H54 (cell line): Measurements from ENCODE around the gene C20orf173.

ENCODE experiments used
- DNase-seq: peaks from one replicate; pipeline ENCODE4 v3.0.0; 2011; ENCODE audit warnings: low spot score, mixed read lengths; ENCODE audit not compliant: insufficient read length
- FAIRE-seq: peaks from 3 replicates; lab custom pipeline; 2011; peaks lifted over from hg19 to GRCh38; lab: Jason Lieb, UNC
- POLR2A ChIP-seq: IDR thresholded peaks from 2 replicates; pipeline ENCODE4 v1.6.1; 2011; ENCODE audit warnings: low read depth, mild to moderate bottlenecking, low read length

The C20orf173 gene, protein sequence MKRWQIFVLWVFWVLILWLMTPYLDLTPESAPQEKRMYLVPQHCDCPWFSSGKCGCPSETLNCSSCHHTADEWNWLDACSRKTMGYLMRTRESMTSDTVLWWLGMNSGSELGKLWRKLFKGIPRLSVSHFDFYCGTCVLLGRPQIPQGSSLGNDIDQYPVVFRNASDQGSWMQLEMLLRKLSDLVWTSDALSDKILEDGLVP

DNA sequence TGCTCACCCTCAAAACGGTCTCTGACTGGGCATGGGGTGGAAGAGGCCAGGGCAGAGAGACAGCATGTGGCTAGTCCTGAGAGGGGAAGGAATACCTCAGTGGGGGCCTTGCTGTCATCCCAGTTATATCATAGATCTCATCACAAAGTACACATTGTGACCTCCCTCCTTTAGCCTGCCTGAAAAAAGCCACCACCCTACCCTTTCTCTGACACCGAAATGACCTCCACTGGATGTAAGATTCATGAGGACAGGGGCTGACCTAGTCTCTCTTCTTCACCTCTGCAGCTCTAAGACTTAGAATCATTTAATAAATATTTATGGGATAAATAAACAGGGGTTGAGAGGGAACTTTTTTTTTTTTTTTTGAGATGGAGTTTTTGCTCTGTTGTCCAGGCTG lies at the start of gene C20orf173:
C20orf173 (minus strand) TSS at position 101 of the 400 bp plus-strand sequence. CDS start 279 bp downstream, outside the sequence.
- no peak for FAIRE-seq
- TF ChIP-seq POLR2A: no peak
- DNase-seq: no peak

DNA sequence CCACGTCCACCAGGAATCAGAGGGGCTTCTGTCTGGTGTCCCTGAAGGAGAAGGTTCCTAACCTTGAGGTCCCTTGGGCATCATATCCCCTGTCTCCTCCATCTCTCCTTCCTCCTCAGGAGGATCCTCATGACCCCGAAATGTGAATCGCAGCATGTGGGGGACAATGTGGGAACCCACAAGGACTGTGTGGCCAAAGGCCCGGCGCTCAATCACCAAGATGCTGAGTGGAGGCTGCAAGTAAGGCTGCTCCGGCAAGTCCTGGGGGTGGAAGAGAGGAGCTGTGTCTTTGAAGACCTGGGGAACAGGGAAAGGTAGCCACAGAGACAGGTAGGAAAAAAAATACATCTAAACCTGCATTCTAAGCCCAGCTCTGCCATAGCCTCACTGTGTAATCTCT lies 49.7 kb upstream of the C20orf173 start:
- DNase-seq (no peak), FAIRE-seq (no peak)
- no peak for TF ChIP-seq POLR2A

DNA sequence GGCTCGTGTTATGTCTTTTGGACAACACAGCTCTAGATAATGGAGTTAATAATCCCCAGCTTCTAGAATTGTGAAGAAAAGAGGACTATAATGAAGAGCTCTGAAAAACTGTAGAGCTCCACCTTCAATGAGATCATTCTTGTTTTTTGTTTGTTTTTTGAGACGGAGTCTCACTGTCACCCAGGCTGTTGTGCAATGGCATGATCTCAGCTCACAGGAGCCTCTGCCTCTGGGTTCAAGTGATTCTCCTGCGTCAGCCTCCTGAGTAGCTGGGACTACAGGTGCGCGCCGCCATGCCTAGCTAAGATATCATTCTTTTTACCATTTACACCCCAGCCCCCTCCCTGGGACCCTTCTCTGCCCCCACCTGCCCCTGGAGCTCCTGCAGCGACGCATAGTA lies 49.0 kb upstream of the C20orf173 start:
- no peak for FAIRE-seq
- DNase-seq: no peak

DNA sequence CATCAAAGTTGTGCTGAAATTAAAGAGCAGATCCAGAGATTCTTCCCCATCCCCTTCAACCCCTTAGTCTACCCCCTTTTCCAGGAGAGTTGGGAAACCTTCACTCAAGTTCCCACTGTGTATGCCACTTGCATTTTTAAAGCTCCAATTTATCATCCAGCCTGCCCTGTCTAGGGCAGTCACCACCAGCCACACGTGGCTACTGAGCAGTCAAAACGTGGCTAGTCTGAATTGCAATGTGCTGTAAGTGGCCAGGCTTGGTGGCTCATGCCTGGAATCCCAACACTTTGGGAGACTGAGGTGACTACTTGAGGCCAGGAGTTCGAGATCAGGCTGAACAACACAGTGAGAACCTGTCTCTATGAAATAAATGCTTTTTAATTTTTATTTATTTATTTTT lies 47.4 kb upstream of the C20orf173 start:
- DNase-seq (no peak), FAIRE-seq (no peak)
- no peak for TF ChIP-seq POLR2A

More for the DNA sequence above, 49.0 kb upstream of the C20orf173 start:
- TF ChIP-seq POLR2A: no peak

DNA sequence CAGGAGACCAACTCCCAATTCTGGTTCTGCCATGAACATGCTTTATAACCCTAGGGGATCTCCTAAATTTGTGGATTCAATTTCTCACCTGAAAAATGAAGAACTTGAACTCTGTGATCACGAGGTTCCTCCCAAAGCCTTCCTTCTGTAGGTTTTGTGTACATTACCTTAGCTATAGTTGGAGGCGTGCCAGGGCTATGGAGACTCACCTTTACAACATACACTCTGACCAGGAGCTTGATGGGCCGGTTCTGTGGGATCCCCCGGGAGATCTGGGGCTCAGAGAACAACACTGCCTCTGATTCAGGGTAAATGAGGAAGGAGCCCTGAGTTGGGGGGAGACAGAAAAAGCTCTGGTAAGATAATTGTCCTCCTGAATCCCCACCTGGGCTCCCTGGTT lies 46.5 kb upstream of the C20orf173 start:
- FAIRE-seq: no peak
- no peak for TF ChIP-seq POLR2A
- no peak for DNase-seq

DNA sequence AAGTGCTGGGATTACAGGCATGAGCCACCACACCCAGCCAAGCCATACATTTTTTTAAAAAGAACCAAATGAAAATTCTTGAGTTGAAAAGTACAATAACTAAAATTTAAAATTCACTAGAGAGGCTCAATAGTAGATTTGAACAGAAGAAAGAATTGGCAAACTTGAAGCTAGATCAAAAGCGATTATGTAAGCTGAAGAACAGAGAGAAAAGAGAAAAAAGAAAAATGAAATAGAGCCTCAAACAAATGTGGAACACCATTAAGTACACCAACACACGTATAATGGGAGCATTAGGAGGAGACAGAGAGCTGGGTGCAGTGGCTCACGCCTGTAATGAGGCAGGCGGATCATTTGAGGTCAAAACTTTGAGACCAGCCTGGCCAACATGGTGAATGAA lies 43.4 kb upstream of the C20orf173 start:
- no peak for DNase-seq
- TF ChIP-seq POLR2A: no peak
- no peak for FAIRE-seq

DNA sequence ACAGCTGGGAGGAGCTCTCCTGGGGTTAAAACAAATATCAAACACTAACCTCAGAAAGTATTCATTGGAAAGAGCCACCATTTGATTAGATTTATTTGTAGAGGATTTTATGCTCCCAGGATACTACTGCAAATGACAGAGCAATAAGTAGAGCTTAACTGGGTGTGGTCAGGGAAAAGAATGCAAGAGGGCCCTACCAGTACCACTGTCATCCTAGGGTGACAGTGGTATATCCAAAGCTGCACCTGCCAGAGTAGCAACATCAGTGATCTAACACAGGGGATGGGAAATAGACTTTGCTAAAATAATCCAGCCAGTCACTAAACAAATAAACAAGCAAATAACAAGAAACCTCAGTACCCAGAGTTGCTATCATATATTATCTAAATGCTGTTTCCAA lies 42.1 kb upstream of the C20orf173 start:
- DNase-seq (no peak), FAIRE-seq (no peak)
- no peak for TF ChIP-seq POLR2A

DNA sequence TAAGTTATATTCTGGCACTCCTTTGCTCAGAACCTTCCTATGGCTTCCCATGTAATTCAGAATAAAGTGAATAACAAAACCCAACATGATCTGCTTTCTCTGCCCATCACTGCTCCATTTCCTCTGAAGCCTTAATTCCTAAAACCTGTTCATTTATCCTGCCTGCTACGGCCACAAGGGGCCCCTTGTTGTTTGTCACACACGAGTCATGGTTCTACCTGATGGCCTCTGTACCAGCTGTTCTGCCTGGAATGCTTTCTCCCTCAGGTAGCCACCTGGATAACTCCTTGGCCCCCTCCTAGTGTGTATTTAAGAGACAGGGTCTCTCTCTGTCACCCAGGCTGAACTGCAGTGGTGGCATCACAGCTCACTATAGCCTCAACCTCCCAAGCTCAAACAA lies 39.2 kb upstream of the C20orf173 start:
- FAIRE-seq: no peak

DNA sequence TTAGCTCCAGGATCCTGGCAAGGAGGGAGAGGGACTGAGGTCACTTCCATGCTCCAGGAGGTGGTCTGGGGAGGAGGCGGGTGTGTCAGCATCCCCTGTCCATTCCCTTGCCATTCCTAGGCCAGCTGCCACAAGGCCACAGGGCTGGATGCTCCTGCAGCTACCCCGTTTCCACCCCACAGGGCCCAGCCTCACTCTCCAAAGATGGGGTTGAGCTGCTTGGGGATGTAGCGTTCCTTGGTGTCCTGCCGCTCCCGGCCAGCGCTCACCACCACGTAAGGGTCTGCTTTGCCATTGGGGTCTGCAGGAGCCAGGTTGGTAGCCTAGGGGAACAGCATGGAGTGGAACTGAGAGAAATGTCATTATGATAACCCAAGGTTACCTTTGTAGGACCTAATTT lies 35.5 kb upstream of the C20orf173 start:
- FAIRE-seq (no peak), DNase-seq (no peak)
- no peak for TF ChIP-seq POLR2A

More for the DNA sequence above, 39.2 kb upstream of the C20orf173 start:
- peak; percentile 26 for DNase-seq
- TF ChIP-seq POLR2A: no peak

DNA sequence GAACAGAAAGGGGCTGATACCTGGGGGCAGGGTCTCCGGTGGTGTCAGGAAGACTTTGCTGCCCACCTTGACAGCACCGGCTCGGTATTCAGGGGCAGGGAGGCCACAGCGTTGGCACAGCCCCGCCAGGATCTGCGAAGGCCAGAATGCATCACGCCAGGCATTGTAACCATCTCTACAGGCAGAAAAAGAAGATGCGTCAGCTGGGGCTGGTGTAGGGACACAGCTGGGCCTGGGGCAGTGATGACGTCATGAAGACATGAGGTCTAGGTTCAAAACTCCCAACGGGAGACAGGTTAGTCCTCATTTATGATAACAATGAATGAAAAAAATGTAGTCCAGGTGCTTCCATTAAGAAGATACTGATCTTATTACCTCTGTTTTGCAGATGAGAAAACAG lies 34.4 kb upstream of the C20orf173 start:
- TF ChIP-seq POLR2A: no peak
- FAIRE-seq: no peak
- no peak for DNase-seq

DNA sequence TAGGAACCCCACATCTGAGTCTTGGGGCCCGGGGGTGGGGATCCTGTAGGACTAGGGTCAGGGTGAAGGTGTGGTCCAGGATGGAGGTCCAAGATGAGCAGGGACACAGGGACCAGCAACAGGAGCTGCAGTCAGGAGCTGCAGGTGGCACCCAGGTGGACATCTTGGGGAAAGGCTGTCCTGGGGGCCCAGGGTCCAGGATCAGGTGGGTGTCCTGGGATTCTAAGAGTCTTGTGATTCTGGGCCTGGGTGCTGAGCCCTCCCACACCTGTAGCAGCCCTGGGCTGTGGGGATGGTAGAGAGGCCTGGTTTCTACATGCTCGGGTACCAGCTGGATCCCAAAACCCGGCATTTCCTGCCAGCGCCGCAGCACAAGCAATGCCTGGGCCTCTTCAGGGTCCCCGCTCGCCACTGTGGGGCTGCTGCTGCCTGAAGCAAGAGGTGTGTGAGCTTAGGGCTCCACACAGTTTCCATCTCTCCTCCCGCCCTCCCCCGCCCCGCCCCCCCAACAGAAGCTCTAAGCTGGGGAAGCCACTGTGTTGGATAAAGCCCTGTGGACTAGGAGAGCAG lies 33.2 kb upstream of the C20orf173 start:
- TF ChIP-seq POLR2A: no peak
- FAIRE-seq (no peak), DNase-seq (no peak)

DNA sequence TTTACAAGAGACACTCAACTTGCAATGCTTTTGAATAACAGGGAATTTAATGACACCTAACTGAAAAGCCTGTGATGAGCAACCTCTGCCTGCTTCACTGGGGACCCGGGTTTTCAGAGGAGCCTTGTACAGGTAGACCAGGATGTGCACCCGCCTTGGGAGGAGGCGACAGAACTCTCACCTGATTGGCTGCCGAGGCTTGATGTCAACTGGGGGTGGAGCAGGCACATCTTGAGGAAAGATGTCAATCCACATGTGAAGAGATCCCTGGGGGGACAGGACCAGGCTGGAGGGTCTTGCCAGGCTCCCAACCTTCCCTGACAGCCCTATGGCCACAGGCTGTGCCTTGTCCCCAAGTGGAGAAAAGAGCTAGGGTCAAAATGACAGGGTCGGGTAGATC lies 32.2 kb upstream of the C20orf173 start:
- DNase-seq: no peak

DNA sequence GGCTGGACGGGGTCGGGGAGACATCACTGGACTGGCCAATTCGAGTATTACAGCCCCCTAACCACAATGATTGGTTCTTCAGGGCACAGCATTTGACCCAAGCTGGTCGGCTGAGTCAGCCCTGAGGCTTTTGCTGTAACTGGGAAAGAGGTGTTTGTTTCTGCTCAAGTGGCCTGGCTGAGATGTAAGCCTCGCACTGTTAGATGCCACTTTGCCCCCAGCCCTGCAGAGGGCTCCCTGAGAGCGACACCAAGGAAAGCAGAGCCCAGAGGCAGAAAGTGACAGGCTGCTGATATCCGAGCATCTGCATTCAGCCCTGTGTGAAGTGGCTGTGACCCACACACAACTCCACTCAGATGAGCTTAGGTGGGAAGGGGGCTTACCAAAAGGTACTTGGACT lies 31.8 kb upstream of the C20orf173 start:
- FAIRE-seq (no peak), DNase-seq (peak; percentile 69)

More for the DNA sequence above, 32.2 kb upstream of the C20orf173 start:
- TF ChIP-seq POLR2A: no peak
- no peak for FAIRE-seq

DNA sequence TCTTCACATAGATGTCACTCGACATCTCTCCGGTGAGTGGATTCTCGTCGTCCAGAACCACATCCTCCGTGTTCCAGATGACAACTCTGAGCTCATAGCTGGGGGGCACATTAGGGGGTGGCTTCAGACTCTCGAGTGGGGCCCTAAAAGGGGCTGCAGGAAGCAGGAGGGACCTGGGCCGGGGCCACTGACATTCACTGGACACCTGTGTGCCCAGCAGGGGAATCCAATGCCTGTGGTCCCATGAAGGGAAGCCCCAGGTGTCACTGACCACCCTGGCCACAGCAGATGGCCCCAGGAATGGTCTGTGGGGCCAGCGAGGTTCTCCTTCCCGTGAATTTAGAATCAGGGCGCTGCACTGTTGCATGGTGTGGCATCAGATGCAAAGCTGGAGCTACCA lies 31.1 kb upstream of the C20orf173 start:
- no peak for DNase-seq
- TF ChIP-seq POLR2A: no peak
- FAIRE-seq: no peak

More for the DNA sequence above, 31.8 kb upstream of the C20orf173 start:
- TF ChIP-seq POLR2A: no peak

DNA sequence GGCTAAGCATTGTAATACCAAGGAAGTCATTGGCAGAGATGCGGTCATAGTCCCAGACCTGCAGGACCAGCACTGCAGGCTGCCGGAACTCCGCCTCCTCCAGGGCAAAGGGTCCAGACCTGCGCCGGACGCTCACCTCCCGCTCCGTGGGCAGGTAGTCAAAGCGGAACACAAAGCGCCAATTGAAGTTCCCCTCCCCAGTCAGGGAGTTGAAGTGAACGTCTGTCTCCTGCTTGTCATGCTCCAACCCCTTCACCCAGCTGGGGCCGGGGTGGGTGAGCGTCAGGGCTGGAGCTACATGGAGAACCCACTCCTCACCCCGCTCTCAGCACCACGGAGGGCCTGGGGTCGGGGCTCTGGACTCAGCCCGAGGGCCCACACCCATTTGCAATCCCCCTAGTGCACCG lies 30.7 kb upstream of the C20orf173 start:
- FAIRE-seq (no peak), DNase-seq (no peak)
- TF ChIP-seq POLR2A: no peak

DNA sequence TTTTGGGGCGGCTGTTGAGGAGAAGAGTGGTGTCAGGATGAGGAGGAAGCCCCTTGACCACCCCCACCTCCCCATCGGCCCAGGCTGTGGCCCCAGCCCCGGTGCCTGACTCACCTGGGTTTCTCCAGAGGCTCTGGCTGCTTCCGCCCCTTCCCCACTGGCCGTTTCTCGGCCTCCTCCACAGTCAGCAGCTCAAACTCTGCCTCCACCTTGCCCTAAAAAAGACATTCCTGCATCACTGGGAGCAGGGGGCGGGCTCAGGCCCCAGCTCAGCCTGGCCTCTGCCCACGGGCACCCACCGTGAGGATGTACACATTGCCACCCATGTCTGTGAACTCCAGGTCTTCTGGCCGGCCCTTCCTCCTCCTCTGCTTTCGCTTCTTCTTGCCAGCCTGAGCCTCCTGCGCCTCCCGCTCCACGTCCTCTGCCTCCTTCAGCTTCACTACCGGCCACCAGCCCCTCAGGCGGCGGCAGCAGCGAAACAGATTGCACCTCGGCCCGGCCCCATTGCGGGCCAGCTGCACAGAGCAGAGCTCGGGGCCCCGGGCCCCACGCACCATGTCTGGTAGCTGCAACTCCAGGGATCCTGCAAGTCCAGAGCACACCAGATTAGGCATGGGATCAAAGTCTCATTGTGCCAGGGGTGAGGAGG lies 29.7 kb upstream of the C20orf173 start:
- FAIRE-seq: no peak
- no peak for DNase-seq
- TF ChIP-seq POLR2A: no peak
